ENCODE results near the gene IQSEC3.
"Not testable (repeated sequence)": the region's sequence is repeated elsewhere in the genome, so short reads cannot be mapped to it uniquely, and the experiment has no call there.

IQSEC3 gene

DNA sequence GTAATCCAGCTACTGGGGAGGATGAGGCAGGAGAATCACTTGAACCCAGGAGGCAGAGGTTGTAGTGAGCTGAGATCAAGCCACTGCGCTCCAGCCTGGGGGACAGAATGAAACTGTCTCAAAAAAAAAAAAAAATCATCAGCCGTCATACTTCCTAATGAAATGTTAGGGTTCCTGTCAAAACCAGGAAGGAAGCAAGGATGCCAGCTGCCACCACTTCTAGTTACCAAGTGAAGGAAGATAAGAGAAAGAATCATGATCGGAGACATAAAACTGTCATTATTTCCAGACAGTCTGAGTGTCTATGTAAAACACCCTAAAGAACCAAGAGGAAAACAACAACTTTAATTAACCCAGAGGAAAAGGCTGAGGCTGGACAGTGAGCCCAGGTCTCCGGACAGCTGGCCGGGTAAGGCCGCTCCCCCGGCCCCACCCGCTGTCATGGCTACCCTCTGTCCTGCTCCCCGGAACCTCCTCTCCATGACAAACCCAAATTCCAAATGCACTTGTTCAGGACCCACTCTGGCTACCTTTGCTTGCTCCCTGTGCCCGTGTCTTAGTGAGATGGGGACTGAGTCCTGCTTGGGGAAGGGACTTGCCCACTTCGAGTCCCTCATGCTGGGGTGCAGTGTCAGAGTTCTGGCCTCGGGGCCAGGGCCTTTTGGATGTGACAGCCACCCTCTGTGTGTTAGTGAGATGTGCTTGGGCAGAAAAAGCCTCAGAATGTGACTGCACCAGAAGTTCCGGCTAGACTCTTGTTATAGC is 118.4 kb downstream of the IQSEC3 start:
- no peak for FAIRE-seq

DNA sequence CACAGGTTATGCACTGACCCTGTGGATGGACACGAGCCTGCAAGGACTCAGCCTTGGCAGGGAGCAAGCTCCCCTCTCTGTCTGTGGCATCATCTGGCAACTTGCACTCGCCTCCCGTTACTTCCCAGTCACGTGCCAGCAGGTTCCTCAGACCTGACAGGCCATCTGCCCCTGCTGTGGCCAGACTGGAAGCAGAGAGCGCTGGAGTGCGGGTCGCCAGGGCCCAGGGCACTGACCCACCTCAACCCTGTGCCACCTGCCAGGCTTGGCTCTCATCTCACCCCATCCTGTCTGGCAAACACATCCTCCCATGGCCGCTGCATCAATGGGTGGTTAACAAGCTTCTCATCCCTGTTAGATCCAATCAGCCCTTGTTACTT is 119.0 kb downstream of the IQSEC3 start:
- FAIRE-seq, result no peak

DNA sequence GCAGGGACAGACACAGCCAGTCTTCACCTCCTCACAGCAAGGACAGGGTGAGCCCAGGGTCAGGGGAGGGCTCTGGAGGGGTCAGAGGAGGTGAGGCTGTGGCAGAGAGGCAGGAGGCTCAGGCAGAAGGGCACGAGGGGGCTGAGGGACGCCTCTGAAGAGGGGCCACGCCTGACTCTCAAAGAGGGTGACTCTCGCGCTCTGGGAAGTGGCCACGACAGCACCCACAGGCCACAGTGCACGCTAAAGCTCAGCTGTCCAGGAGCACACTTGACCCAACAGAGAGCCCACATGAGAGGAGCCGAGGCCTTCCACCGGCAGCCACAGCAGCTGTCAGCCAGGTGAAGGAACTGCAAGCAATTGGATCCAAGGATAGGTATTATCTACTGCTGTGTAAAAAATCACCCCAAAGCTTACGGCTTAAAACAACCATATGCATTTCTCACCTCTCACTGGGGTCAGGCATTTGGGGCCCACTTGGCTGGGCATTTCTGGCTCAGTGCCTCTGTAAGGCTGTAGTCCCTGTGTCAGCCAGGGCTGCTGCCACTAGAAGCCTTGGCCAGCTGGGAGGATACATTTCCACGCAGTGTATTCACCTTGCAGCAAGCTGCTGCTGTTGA is 119.5 kb downstream of the IQSEC3 start:
- no peak for FAIRE-seq

DNA sequence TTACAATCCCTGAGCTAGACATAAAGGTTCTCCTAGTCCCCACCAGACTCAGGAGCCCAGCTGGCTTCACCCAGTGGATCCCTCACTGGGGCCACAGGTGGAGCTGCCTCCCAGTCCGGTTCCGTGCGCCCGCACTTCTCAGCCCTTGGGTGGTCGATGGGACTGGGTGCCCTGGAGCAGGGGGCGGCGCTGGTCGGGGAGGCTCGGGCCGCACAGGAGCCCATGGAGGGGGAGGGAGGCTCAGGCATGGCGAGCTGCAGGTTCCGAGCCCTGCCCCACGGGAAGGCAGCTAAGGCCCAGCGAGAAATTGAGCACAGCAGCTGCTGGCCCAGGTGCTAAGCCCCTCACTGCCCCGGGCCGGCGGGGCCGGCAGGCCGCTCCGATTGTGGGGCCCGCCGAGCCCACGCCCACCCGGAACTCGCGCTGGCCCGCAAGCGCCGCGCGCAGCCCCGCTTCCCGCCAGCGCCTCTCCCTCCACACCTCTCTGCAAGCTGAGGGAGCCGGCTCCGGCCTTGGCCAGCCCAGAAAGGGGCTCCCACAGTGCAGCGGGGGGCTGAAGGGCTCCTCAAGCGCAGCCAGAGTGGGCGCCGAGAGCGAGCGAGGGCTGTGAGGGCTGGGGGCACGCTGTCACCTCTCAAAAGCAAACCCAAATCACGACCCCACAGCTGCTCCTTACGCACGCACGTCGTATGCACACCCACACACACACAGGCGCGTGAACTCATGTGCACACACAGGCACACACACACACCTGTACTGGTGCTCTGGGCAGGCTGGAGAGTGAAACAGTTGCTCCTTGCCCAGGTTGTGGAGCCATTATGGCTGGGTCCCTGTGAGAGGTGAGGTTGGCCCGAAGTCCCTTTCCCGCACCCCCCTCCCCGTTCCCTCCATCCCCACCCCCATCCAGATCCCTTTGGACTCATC is 121.7 kb downstream of the IQSEC3 start:
- not testable (repeated sequence) for FAIRE-seq

DNA sequence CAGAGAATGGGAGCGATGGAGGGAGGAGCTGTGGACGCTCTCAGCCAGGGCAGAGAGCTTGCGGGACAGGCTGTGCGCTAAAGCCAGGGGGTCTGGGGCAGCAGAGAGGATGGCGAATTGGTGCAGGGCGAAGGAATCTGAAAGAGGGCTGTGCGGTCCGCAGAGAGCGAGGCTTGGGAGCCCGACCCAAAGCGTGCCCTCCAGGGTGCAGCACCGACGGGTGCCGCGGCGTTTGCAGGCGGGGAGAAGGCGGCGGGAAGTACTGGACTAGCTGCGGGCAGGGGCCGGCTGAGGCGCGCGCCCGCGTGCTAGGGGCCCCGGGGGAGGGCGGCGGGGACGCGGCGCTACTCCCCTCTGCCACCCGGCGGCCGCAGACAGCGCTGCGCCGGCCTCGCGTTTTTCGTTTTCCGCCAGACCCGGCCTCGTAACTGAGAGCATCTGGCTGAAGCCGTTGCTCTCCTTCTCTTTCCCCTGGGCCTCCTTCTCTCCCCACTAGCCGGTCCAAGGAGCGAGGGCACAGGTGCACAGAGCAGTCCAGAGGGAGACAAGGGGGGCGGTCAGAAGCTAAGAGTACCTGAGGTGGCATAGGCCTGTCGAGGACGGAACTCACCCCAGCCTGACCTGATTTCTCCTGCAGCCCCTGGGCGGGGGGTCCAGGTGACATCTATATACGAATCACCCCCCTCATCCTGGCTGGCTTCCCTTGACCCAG is 122.5 kb downstream of the IQSEC3 start:
- no peak for FAIRE-seq

DNA sequence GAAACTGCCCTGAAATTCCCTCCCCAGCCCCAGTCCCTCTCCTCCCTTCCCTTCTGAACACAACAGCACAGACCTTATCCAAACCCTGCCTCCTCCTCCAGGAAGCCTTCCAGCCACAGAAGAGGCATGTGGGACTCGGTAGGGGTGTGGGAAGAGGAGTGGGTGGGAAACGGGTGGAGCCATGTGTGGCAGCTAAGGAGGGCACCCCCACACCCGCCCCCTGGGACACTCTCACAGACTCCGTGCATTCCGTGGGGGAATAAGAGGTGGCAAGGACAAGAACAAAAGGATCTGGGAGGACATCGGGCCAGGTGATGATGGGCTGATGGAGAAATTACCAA is 123.0 kb downstream of the IQSEC3 start:
- no peak for FAIRE-seq

DNA sequence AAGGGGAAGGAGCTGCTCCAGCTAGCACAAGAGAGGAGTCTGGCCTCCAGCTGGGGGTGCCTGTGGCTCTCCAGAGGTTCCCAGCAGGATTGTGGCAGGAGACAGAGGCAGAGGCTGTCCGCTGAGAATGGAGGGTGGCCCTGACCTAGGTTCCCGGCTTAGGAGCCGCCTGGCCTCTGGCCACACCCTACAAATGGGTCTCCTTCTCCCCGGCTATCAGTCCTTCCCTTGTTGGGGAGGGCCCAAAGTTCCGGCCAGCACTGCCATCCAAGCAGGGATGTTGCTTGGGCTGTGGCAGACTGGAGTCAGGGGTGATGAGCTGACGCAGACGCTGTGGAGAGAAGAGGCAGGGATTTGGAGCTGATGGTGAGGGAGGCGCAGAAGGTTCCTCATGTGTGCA is 124.3 kb downstream of the IQSEC3 start:
- FAIRE-seq, result no peak

DNA sequence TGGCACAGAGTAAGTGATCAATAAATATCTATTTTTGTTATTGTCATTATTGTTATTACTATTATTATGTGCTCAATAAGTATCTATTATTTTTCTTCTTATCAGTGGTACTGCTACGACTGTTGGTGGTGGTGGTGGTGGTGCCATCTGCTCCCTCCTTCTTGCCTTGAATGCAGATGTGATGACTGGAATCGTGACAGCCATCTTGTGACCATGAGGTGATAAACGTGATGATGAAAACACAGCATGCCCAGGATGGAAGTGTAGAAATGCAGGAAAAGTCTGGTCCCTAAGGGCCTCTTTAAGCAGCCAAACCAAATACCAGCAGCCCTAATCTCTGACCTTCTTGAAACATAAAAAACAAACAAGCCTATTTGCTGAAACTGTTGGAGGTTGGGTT is 125.0 kb downstream of the IQSEC3 start:
- no peak for FAIRE-seq

DNA sequence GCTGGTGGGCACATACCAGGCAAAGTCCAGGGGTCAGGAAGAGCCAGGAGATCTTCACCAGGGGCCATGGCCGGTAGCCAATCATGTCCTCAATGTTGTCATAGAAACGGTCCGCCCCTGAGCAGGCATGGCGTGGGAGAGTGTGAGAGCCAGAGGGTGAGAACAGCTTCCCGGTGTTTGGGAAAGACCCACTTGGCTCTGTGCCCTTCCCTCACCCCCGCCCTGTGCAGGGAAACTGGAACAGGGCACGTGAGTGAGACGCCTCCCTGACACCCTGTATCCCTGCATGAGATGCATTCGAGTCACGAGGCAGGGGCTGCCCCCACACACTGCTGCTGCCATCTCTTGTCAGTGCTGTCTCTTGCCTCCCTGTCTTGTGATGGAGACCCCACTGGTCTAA is 126.7 kb downstream of the IQSEC3 start:
- no peak for FAIRE-seq

DNA sequence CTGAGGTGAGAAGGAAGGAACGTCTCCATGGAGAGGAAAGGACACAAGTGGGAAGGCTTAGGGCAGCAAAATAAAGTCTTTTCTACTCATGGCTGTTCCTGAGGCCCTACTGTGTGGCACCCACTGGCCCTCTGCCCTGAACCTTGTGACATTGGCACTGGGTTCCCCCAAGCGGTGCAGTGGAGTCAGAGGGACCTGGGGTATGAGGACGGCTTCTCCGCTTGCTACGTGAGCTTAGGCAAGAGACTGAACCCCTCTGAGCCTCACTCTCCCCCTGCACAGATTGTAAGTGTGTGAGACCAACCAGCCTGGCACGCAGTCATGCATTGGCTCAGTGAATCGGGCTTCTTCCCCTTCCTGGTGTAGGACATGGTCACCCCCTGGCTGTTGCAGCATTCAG is 127.7 kb downstream of the IQSEC3 start:
- FAIRE-seq, result no peak

DNA sequence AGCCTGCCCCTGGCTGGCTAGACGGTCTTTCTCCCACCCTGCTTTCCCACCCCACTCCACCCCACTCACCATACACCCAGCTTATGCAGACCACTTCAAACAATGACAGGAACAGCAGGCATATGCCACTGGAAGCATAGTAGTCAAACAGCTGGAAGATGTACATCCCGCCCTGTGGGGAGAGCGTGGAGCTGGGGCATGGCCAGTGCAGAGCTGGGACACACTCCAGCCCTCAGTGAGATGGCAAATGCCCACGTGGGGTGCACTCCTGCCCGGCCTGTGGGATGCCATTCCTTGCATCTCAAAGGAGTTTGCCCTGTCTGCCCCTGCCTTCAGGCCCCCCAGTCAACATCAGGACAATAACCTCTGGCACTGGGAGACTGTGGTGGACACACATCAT is 128.6 kb downstream of the IQSEC3 start:
- FAIRE-seq, result no peak

DNA sequence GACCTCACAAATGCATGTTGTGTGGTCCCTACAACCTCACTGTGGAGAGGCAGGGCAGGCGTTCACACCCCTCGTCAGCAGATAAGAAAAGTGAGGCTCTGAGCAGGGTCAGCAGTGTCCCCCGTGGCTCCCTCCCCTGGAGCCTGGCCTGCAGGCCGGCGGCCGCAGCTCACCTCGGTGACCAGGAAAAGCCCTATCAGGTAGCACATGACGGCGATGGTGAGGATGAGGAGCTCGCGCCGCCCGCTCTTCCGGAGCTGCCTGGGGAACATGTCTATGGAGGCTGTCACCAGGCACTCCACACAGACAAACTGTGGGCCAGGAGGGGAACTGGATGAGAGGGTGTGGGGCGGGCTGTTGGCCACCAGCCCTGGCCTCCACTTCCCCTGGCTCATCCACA is 129.4 kb downstream of the IQSEC3 start:
- no peak for FAIRE-seq

DNA sequence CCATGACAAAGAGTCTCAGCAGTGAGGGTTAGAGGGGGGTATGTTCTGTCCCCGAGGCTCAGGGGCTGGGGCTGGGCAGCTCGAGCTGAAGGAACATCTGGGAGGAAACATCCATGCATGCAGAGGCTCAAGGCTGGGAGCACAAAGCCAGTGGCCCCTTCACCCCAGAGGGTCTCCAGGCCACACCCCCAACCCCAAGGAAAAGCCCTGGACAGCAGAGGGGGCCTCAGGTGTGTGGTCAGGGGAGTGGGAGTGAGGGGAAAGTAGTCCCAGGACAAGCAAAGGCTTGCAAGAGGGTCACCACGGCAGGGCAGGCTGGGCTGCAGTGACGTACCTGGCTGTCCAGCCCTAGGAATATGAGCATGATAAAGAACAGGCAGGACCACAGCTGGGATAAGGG is 129.9 kb downstream of the IQSEC3 start:
- no peak for FAIRE-seq

DNA sequence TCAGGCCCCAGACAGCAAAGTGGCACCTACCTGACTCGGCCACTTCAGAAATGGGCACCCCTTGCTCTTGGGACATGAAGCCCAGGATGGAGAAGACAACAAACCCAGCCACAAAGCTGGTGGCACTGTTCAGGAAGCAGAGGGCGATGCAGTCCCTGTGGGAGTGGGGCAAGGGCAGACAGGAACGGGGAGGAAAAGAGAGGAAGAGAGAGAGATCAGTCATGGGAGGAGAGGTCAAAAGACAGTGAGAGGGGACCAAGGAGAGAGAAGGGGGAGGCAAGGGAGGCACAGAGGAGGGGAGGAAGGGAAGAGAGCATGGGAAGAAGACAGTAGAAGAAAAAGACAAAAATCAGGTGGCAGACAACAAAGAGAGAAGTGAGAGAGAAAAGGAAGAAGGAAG is 130.8 kb downstream of the IQSEC3 start:
- FAIRE-seq, result no peak

DNA sequence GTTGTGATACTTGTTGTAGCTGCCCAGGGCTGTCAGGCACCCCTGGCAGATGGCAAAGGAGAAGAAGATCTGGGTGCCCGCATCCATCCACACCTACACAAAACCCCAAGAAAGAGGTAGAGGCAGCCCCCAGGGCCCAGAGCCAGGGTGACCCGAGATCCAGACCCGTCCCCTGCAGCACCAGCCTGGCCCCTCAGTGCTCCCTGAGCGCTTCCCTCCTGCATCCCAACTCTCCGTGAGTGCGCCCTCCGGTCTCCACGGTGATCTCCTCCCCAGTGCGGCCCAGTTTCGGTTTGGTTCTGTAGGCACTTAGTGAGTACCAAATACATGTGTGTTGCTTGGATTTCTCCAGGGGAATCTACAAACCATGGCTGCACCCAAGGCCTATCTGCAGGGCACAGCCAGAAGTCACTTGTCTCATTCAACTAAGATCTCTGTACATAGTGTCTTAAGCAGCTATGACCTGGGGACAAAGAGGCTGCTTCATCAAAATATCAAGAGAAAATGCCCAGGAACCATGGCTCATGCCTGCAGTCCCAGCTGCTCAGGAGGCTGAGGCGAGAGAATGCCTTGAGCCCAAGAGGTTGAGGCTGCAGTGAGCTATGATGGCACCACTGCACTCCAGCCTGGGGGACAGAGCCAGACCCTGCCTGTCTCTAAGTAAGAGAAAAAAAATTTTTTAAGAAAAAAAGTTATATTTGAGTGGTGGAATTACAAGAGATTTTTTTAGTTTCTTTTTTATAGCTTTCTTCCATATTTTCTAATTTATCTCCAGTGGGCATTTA is 131.5 kb downstream of the IQSEC3 start:
- no peak for FAIRE-seq

DNA sequence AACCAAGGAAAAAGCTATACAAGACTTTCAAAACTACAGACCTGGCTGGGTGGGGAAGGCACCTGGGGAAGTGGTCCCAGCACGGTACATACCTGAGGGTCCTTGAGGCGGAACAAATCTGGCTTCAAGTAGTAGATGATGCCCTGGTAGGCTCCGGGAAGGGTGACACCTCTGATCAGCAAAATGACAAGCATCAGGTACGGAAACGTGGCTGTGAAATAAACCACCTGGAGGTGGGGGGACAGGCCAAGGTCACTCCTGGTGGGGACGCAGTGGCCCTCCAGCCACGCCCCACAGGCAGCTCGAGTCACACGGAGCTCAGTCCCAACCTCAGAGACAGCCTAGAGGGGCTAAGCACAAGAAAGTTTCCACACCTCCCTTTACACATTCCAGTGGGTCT is 132.1 kb downstream of the IQSEC3 start:
- FAIRE-seq, result no peak

DNA sequence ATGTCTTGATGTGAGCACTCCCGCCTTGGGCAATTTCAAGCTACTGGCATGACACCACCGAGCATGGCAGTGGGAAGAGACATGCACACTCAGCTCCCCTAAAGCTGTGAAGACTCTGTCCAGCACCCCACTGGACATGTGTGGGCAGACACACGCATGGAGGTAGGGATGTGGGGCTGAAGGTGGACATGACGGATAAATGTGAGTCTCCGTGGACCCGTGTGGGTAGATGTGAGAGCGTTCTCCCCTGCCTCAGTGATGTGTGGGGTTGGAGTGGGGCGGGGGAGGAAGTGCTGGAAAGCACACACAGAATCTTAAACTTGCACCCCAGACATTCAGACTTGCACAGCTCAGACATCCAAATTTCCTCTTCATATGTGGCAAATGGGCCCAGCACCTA is 134.8 kb downstream of the IQSEC3 start:
- no peak for FAIRE-seq

DNA sequence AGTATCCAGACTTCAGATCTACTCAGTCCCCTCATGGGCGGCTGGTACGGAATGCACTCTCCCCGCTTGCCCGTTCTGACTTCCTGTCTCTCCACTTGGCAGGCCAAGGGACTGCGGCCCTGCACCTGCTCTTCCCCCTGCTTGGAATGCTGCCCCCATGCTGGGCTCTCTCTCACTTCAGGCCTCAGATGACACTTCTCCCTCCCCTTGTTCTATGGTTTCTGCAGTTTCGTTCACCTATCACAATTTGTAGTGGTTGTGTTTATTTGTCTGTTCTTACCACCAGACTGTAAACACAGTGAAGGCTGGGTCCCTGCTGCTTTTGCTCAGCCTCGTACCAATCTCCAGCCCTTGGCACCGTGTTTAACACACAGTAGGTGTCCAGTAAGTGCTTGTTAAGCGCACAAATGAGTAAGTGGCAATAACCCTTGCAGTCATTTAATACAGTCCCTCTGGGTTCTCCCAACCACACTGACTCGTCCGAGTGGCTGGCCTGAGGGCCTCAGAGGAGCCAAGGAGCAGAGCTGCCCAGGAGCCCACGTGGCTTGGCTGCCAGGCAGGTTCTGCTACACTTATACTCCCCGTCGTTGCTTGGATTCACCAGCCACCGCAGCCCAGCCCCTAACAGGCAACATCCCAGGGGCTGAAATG is 135.6 kb downstream of the IQSEC3 start:
- FAIRE-seq, result no peak

DNA sequence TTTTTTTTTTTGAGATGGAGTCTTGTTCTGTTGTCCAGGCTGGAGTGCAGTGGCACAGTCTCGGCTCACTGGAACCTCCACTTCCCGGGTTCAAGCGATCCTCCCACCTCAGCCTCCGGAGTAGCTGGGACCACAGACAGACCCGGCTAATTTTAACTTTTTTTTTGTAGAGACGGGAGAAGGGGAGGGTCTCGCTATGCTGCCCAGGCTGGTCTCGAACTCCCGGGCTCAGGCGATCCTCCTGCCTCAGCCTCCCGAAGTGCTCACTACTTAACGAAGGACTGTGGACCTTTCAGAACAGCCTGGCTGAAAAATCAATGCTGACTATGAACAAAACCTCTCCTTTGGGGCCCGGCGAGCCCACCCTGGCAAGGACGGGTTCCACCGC is 136.5 kb downstream of the IQSEC3 start:
- no peak for FAIRE-seq

DNA sequence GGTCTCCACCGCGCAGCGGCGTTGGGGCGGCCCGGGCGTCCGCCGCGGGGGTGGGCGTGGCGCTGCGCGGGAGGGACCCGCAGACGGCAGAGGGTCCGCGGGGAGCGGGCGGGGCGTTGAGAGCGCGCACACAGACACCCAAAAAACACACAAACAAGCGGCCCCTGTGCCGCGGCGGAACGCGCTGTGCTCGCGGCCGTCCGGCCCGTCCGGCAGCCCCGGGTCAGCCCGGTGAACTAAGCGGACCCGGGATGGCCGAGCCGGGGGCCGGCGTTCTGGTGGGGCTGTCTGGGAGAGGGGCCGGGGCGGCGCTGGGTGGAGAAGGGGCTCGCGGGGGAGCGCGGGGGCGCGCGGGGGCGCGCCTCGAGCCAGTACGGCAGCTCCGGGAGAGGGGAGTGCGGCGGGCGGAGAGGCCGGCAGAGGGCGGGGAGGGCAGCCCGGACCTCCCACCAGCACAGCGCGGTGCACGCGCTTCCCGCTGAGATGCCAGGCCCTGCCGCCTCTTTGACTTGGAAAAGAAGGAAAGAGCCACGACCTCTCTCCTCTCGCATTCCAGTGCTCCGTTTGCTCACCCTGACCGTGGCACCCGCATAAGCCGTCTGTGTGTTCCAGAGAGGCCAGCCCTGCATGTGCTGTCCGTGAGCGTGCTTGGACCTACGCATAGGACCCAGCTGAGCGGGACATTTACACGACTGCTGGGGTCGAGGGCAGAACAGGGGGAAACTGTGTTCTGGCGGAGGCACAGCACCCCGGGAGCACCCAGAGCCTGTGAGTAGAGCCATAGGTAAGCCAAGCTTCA is 137.1 kb downstream of the IQSEC3 start:
- no peak for FAIRE-seq

DNA sequence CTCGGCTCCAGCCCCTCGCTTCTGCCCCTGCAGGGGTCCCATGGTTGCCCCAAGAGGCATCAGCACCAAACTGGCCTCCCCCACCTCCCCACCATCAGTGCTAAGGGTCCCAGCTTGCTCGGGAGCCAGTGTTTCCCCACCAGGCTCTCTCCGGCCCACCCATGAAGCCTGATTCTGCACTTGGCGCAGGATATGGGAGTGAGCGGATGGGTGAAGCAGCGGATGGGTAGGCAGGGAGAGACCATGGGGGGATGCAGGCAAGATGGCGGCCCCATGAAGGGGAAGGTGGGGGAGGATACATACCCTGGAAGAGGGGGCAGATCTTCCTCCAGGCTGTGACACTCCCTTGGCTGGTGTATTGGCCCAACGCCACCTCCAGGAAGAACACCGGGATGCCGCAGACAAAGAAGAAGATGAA is 137.7 kb downstream of the IQSEC3 start:
- no peak for FAIRE-seq

Measured in islet of Langerhans (tissue), 1 donor.